Mesodermal cell (in vitro differentiated cells): ENCODE data around the gene ZNF222.
A peak's percentile ranks its signal among the peaks of the same experiment; 100 is the strongest.

ENCODE experiments used
- H3K27ac ChIP-seq: 2 replicates; pipeline ENCODE4 v1.7.0; 2013; ENCODE audit warnings: mild to moderate bottlenecking, low read depth, low read length, moderate library complexity; ENCODE audit not compliant: severe bottlenecking
- H3K36me3 ChIP-seq: 2 replicates; pipeline ENCODE4 v1.7.1; 2013; ENCODE audit warnings: mild to moderate bottlenecking, low read length, moderate library complexity; ENCODE audit not compliant: control insufficient read depth, insufficient read depth
- H3K4me1 ChIP-seq: one replicate; pipeline ENCODE4 v1.7.1; 2013; ENCODE audit warnings: mild to moderate bottlenecking, low read length; ENCODE audit not compliant: insufficient read depth, control insufficient read depth, poor library complexity, severe bottlenecking
- H3K4me3 ChIP-seq: 2 replicates; pipeline ENCODE4 v1.7.0; 2013; ENCODE audit warnings: low read length, control low read depth, mild to moderate bottlenecking; ENCODE audit not compliant: insufficient read depth, poor library complexity, severe bottlenecking; ENCODE audit errors: extremely low read depth
- H3K9me3 ChIP-seq: 2 replicates; pipeline ENCODE4 v1.7.1; 2013; ENCODE audit warnings: mild to moderate bottlenecking, low read length, moderate library complexity; ENCODE audit not compliant: control insufficient read depth
- WGBS, 2 experiments: methylation state at CpG; one replicate each; pipeline ENCODE4 v1.1.5; 2013; ENCODE audit warnings: missing lambda C conversion rate in 2 of 2; ENCODE audit not compliant: insufficient coverage in 2 of 2; 5-methylcytosine and 5-hydroxymethylcytosine counted together

The ZNF222 gene

DNA sequence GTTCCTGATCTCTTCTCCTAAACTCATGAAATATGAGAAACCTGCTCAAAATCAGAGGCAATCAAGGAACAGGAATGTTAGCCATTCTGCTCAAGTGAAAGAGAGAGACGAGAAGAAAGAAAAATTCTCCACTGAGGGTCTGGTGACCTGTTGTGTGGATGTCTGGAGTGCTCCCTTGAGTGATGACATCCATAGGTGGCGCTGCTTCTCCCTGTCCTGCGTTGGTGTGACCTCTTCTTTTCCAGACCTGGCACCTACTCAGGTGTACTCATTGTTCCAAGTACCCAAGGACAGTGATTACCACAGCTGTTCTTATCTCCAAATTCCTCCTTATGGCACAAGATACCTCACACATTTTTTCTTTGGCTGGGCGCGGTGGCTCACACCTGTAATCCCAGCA, 30.7 kb downstream of the ZNF222 start:
- Histone ChIP-seq H3K36me3 (peaks cover 46% of the 10 kb centered on the region), H3K9me3 (no peaks in the 10 kb centered on the region), H3K4me1 (no peaks in the 10 kb centered on the region), H3K27ac (no peak overlapping the region), H3K4me3 (no peak overlapping the region)
- 91 to 93% methylated on average over 3 to 5 of the region's 5 CpGs for WGBS, 2 experiments

DNA sequence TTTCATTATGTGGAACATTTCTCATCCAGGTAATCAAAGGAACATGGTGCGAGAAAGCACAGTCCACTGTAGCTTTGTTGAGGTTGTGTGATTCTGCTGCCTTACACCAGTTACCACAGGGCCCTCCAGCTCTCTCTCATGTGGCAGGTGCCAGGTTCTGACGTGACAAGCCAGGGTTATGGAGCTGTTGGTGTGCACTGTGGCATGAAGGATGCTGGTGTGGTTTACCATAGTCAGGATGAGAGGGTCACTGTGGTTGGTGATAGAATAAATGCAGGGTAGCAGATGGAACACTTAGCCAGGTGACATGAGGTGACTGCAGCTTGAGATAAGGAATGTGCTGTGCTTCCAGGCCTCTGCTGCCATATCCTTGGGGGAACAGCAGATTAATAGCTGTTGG, 34.0 kb downstream of the ZNF222 start:
- WGBS, 2 experiments = 80 to 100% methylated on average over 1 of the region's 2 CpGs
- peaks cover 75% of the 10 kb centered on the region for H3K36me3 ChIP-seq

DNA sequence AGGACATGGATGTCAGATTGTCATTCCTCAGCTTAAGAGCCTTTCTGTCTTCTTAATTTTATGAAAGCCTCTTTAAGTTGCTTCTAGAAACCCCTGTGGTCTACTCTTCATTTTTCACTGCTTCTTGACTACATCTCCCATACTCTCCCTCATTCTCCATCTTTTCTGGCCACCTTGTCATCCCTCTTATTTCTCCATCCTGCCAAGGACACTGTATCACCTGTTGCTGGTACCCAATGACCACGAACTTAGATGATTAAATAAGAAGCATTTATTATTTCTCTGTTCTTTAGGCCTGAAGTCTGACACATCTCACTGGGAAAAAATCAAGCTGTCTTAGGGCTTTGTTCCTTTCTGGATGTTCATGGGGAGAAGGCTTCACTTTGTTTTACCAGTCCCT, 35.9 kb downstream of the ZNF222 start:
- no CpG with 5 or more reads among the region's 1 CpG for WGBS, 2 experiments
- no peak overlapping the region for H3K4me3 ChIP-seq
- no peak overlapping the region for H3K27ac ChIP-seq
- H3K4me1 ChIP-seq = no peaks in the 10 kb centered on the region
- H3K36me3 ChIP-seq = peaks cover 75% of the 10 kb centered on the region
- peaks cover 12% of the 10 kb centered on the region for H3K9me3 ChIP-seq

More for the DNA sequence above, 34.0 kb downstream of the ZNF222 start:
- H3K27ac ChIP-seq = no peak overlapping the region
- no peak overlapping the region for H3K4me3 ChIP-seq
- no peaks in the 10 kb centered on the region for H3K4me1 ChIP-seq
- H3K9me3 ChIP-seq = no peaks in the 10 kb centered on the region

DNA sequence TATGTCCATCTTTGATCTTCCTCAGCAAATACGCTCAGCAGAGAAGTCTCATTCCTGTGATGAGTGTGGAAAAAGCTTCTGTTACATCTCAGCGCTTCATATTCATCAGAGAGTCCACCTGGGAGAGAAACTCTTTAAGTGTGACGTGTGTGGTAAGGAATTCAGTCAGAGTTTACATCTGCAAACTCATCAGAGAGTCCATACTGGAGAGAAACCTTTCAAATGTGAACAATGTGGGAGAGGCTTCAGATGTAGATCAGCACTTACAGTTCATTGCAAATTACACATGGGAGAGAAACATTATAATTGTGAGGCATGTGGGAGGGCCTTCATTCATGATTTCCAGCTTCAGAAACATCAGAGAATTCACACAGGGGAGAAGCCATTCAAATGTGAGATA, 41.1 kb downstream of the ZNF222 start:
- peaks cover 58% of the 10 kb centered on the region for H3K36me3 ChIP-seq
- 100% methylated on average over 1 of the region's 3 CpGs; no CpG with 5 or more reads in 1 of the 2 experiments for WGBS, 2 experiments

GRCh38 chr19:44069415-44069814, 44.2 kb downstream of the ZNF222 start:
- peaks cover 37% of the 10 kb centered on the region for H3K9me3 ChIP-seq
- no CpG with 5 or more reads among the region's 1 CpG for WGBS, 2 experiments
- H3K4me3 ChIP-seq = no peak overlapping the region
- peaks cover 32% of the 10 kb centered on the region for H3K36me3 ChIP-seq
- no peaks in the 10 kb centered on the region for H3K4me1 ChIP-seq
- no peak overlapping the region for H3K27ac ChIP-seq

More for the DNA sequence above, 41.1 kb downstream of the ZNF222 start:
- Histone ChIP-seq H3K4me3 (no peak overlapping the region), H3K4me1 (no peaks in the 10 kb centered on the region), H3K9me3 (peaks cover 34% of the 10 kb centered on the region), H3K27ac (no peak overlapping the region)

DNA sequence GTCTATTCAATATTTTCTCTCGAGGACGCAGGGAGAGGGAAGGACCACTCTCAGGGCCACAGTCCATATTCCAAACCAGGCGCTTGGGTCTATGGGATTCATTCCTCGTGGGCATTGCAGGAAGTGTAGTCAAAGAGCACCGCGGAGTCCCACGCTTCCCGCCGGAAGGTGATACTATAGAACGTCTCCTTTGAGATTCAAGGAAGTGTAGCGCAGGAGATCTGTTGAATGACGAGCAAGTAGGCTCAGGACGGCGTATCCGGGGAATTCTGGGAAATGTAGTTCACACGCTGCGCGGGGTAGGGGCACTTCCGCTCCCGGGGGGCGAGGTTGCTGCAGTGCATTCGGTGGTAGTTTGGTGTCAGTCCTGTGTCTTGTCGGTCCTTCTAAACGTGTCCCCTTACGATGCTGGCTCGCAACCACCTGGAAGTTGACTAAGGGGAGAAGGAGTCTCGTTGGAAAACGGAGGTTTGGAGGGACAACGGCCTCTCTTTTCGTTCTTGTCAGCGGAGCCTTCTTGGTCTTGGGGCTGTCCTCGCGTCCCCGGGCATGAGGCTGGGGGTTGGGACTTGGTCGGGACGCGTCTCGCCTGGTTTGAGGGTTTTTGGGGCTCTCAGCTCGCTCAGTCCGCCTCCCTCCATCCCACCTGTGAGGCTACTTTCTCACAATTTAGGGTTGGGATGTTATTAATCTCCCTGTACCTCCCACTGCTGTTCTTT, 46.8 kb downstream of the ZNF222 start, which contains the start of gene ZNF284:
ZNF284 (plus strand) TSS at position 336 of the 719 bp plus-strand sequence. CDS start 4,231 bp downstream, outside the sequence.
- peaks cover 16% of the 10 kb centered on the region for H3K9me3 ChIP-seq
- WGBS, 2 experiments = 4 to 9% methylated on average over 23 to 29 of the region's 40 CpGs
- peak within 1 kb of the TSS; percentile 45 for H3K27ac ChIP-seq
- H3K4me1 ChIP-seq = no peaks in the 10 kb centered on the region
- peaks cover 10% of the 10 kb centered on the region for H3K36me3 ChIP-seq
- peak within 1 kb of the TSS; percentile 61 for H3K4me3 ChIP-seq

DNA sequence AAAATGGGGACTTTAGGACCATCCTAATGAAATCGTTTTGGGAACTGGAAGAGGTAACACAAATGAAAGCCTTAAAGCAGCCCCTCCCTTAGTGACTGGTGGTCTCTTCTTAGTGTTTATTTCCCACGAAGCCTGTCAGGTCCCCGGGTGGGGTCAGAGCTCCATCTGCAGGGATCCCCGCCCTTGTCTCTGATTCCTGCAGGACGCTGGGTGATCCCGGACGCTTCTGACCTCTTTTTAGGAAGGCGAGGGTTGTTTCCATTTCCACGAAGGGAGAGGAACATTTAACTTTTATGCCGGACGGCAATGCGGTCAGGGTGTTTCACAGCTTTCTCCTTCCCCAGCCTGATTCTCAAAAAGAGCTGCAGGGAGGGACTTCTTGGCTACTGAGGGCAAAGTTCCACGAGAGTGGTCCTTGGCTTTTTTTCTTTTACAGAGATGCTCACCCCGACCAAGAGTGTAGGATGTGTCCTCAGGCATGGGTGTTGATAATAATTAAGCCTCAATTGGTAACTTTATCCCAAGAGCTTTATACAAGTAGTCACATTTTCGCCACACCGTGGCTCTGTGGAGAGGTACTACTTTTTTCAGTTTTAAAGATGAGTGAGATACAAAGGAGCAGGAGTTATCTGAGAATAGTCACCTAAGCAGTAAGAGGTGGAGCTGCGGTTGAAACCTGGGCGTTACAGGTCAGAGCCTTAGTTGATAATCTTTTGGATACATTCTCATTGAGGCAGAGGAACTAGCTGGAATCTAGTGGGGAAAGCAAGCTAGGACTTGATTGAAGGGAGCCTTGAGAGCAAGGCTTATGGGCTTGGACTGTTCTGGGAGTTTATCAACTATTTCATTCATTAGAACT, 47.6 kb downstream of the ZNF222 start:
- no peak overlapping the region for H3K27ac ChIP-seq
- H3K4me3 ChIP-seq = peak overlapping the region; percentile 61
- WGBS, 2 experiments = 44 to 60% methylated on average over 12 to 14 of the region's 18 CpGs

DNA sequence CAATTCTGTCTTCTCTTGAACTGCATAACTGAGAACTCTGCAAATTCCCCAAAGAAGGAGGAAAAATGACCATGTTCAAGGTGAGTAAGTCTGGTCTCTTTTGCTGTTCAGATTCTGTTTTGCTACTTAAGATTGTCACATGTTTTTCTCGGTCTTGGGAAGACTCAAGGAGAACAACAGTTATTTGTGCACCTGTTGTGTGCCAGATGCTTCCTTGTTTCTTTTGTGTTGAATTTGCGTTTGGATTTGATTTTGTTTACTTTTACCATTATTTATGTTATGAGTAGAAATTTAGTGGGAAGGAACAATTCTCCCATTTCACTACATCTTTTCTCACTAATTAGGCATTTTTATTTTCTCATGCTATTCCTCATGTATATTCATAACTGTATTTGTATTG, 51.1 kb downstream of the ZNF222 start:
- Histone ChIP-seq H3K4me1 (no peaks in the 10 kb centered on the region), H3K27ac (no peak overlapping the region), H3K9me3 (peaks cover 3% of the 10 kb centered on the region), H3K4me3 (no peak overlapping the region), H3K36me3 (peaks cover 14% of the 10 kb centered on the region)
- 100% methylated on average over 1 of the region's 2 CpGs for WGBS, 2 experiments

More for the DNA sequence above, 47.6 kb downstream of the ZNF222 start:
- peaks cover 10% of the 10 kb centered on the region for H3K9me3 ChIP-seq
- no peaks in the 10 kb centered on the region for H3K4me1 ChIP-seq
- H3K36me3 ChIP-seq = peaks cover 6% of the 10 kb centered on the region
